Activated CD4-positive, alpha-beta T cell treated with anti-CD3 and anti-CD28 coated beads for 36 hours (primary cell): Measurements from ENCODE around the gene NR2F2. TPM values are rescaled to one million over a fixed set of nuclear protein-coding genes. Genes with fewer than 3 reads are reported as not detected.

Source experiments
- ATAC-seq: fragments of 200-7000 bp; cut with Tn5 transposase; one replicate; pipeline ENCODE4 v1.10.0; 2021; ENCODE audit warnings: mild to moderate bottlenecking, moderate library complexity
- CTCF ChIA-PET: fragments of 350-600 bp; sonication (Branson Sonifier 250); formaldehyde crosslinking; loops from one replicate; lab custom pipeline; 2021; ENCODE audit warnings: antibody characterized with exemption; lab: Charles Lee
- POLR2A ChIA-PET: fragments of 350-600 bp; sonication (Branson Sonifier 250); formaldehyde crosslinking; loops from one replicate; lab custom pipeline; 2021; ENCODE audit warnings: antibody characterized with exemption, inconsistent platforms; lab: Charles Lee
- DNase-seq: peaks from one replicate; pipeline ENCODE4 v3.0.0-alpha.2; 2020
- H3K27ac Mint-ChIP-seq: one replicate; pipeline ENCODE4 v1.8.0; 2021; ENCODE audit warnings: mixed read lengths
- H3K27me3 Mint-ChIP-seq: one replicate; pipeline ENCODE4 v1.8.0; 2021; ENCODE audit warnings: mixed read lengths
- H3K36me3 Mint-ChIP-seq: one replicate; pipeline ENCODE4 v1.8.0; 2021; ENCODE audit warnings: low read depth, mixed read lengths
- H3K4me1 Mint-ChIP-seq: one replicate; pipeline ENCODE4 v1.8.0; 2021; ENCODE audit warnings: mixed read lengths
- H3K4me3 Mint-ChIP-seq: one replicate; pipeline ENCODE4 v1.8.0; 2021; ENCODE audit warnings: mild to moderate bottlenecking, moderate library complexity, mixed read lengths
- H3K9me3 Mint-ChIP-seq: one replicate; pipeline ENCODE4 v1.8.0; 2021; ENCODE audit warnings: low read depth, mixed read lengths
- intact Hi-C, 2 experiments: fragments of 100-400 bp; cut with DNase I in 1 of 2; cut with micrococcal nuclease in 1 of 2; formaldehyde crosslinking; loops; one replicate each; pipeline versions ENCODE4 v1.14.2 to v1.15.1; 2022 to 2024; cut with DNase I, micrococcal nuclease
- total RNA-seq, 2 experiments: library from RNA; stranded (reverse); gene quantifications; one replicate each; pipeline ENCODE4 v1.2.3, GENCODE V29; 2021

Gene NR2F2
- total RNA-seq, 2 experiments from 2014 or later, result not detected

- H3K27ac Mint-ChIP-seq, result no peak overlapping the region
- H3K36me3 Mint-ChIP-seq, result no peaks in the 10 kb centered on the region
- H3K4me3 Mint-ChIP-seq, result no peak overlapping the region
- ChIA-PET CTCF (no interaction called here), POLR2A (no interaction called here)
- no peaks in the 10 kb centered on the region for H3K9me3 Mint-ChIP-seq
- H3K4me1 Mint-ChIP-seq, result peaks cover 14% of the 10 kb centered on the region
- peaks cover 73% of the 10 kb centered on the region for H3K27me3 Mint-ChIP-seq
- intact Hi-C loops, result loop anchor here (10.0 kb wide), 2 partner anchors 542 to 882 kb away; no protein-coding TSS in a partner anchor
- DNase-seq, result no peak
- ATAC-seq, result no peak
Observed at GRCh38 chr15:96352604-96353405, 22.3 kb downstream of the NR2F2 start.

GRCh38 chr15:96353416-96353929 is 23.0 kb downstream of the NR2F2 start:
- DNase-seq (no peak), ATAC-seq (no peak)
- Mint-ChIP-seq H3K27ac (no peak overlapping the region), H3K4me3 (no peak overlapping the region), H3K27me3 (peaks cover 73% of the 10 kb centered on the region), H3K36me3 (no peaks in the 10 kb centered on the region), H3K9me3 (no peaks in the 10 kb centered on the region), H3K4me1 (peaks cover 20% of the 10 kb centered on the region)
- intact Hi-C loops, result loop anchor here (10.0 kb wide), 2 partner anchors 541 to 881 kb away; no protein-coding TSS in a partner anchor
- ChIA-PET POLR2A (no interaction called here), CTCF (no interaction called here)

- H3K9me3 Mint-ChIP-seq, result no peaks in the 10 kb centered on the region
- no peak overlapping the region for H3K27ac Mint-ChIP-seq
- peaks cover 20% of the 10 kb centered on the region for H3K4me1 Mint-ChIP-seq
- DNase-seq (no peak), ATAC-seq (no peak)
- intact Hi-C loops, result loop anchor here (10.0 kb wide), 2 partner anchors 541 to 881 kb away; no protein-coding TSS in a partner anchor
- no peaks in the 10 kb centered on the region for H3K36me3 Mint-ChIP-seq
- H3K4me3 Mint-ChIP-seq, result no peak overlapping the region
- POLR2A ChIA-PET, result no interaction called here
- CTCF ChIA-PET, result no interaction called here
- H3K27me3 Mint-ChIP-seq, result peaks cover 73% of the 10 kb centered on the region
Observed at GRCh38 chr15:96353930-96354730, 23.6 kb downstream of the NR2F2 start.

GRCh38 chr15:96354731-96355567 is 24.4 kb downstream of the NR2F2 start:
- DNase-seq, result no peak
- ATAC-seq, result no peak
- H3K36me3 Mint-ChIP-seq, result no peaks in the 10 kb centered on the region
- POLR2A ChIA-PET, result no interaction called here
- peaks cover 70% of the 10 kb centered on the region for H3K27me3 Mint-ChIP-seq
- no peak overlapping the region for H3K27ac Mint-ChIP-seq
- H3K4me3 Mint-ChIP-seq, result no peak overlapping the region
- CTCF ChIA-PET, result no interaction called here
- intact Hi-C loops, result loop anchor here (5.0 to 10.0 kb wide), 3 partner anchors 57 to 880 kb away; no protein-coding TSS in a partner anchor
- H3K4me1 Mint-ChIP-seq, result peaks cover 20% of the 10 kb centered on the region
- no peaks in the 10 kb centered on the region for H3K9me3 Mint-ChIP-seq

- no peak for DNase-seq
- Mint-ChIP-seq H3K4me3 (no peak overlapping the region), H3K9me3 (no peaks in the 10 kb centered on the region), H3K27ac (no peak overlapping the region), H3K27me3 (peaks cover 67% of the 10 kb centered on the region), H3K4me1 (peaks cover 20% of the 10 kb centered on the region), H3K36me3 (no peaks in the 10 kb centered on the region)
- CTCF ChIA-PET, result interaction anchor here (0.7 to 2.0 kb wide), 6 partner anchors 9 to 1071 kb away, joined by 3 to 6 read pairs (median 4); no protein-coding TSS in a partner anchor
- intact Hi-C loops, result loop anchor here (1.0 to 10.0 kb wide), 4 partner anchors 25 to 879 kb away; partner anchors contain the start of gene NR2F2 (in 1 of the 2)
- POLR2A ChIA-PET, result no interaction called here
- ATAC-seq, result no peak
Observed at GRCh38 chr15:96355568-96356187, 25.2 kb downstream of the NR2F2 start.

- Mint-ChIP-seq H3K27ac (no peak overlapping the region), H3K27me3 (peaks cover 65% of the 10 kb centered on the region), H3K36me3 (no peaks in the 10 kb centered on the region), H3K4me1 (peaks cover 20% of the 10 kb centered on the region), H3K4me3 (peak overlapping the region; percentile 71), H3K9me3 (no peaks in the 10 kb centered on the region)
- DNase-seq (peak; percentile 88), ATAC-seq (peak; percentile 87)
- intact Hi-C loops, result loop anchor here (1.0 to 10.0 kb wide), 5 partner anchors 26 to 879 kb away; partner anchors contain the start of gene NR2F2 (in 1 of the 2)
- ChIA-PET CTCF (interaction anchor here (0.5 to 2.0 kb wide), 9 partner anchors 8 to 1072 kb away, joined by 3 to 6 read pairs (median 4); partner anchors contain the start of gene NR2F2), POLR2A (no interaction called here)
Observed at GRCh38 chr15:96356494-96357455, 26.3 kb downstream of the NR2F2 start.

GRCh38 chr15:96358001-96358801 is 27.7 kb downstream of the NR2F2 start:
- Mint-ChIP-seq H3K4me3 (peak overlapping the region; percentile 71), H3K27ac (no peak overlapping the region), H3K27me3 (peaks cover 64% of the 10 kb centered on the region), H3K36me3 (no peaks in the 10 kb centered on the region), H3K9me3 (no peaks in the 10 kb centered on the region), H3K4me1 (peaks cover 20% of the 10 kb centered on the region)
- ChIA-PET CTCF (interaction anchor here (0.6 to 1.5 kb wide), 8 partner anchors 9 to 1615 kb away, joined by 3 to 4 read pairs (median 3); no protein-coding TSS in a partner anchor), POLR2A (no interaction called here)
- intact Hi-C loops, result loop anchor here (5.0 to 10.0 kb wide), 3 partner anchors 54 to 877 kb away; no protein-coding TSS in a partner anchor
- DNase-seq (no peak), ATAC-seq (no peak)

GRCh38 chr15:96358821-96359615 is 28.5 kb downstream of the NR2F2 start:
- ChIA-PET POLR2A (no interaction called here), CTCF (interaction anchor here (0.9 to 1.5 kb wide), 2 partner anchors 10 to 32 kb away, joined by 3 read pairs; no protein-coding TSS in a partner anchor)
- Mint-ChIP-seq H3K27me3 (peaks cover 65% of the 10 kb centered on the region), H3K27ac (no peak overlapping the region), H3K4me1 (peaks cover 20% of the 10 kb centered on the region), H3K36me3 (no peaks in the 10 kb centered on the region), H3K9me3 (no peaks in the 10 kb centered on the region), H3K4me3 (no peak overlapping the region)
- no peak for DNase-seq
- no peak for ATAC-seq
- intact Hi-C loops, result loop anchor here (5.0 to 10.0 kb wide), 3 partner anchors 53 to 876 kb away; no protein-coding TSS in a partner anchor
